ENCODE measurements around the gene KRT31. TPM values are rescaled to one million over a fixed set of nuclear protein-coding genes. Genes with fewer than 3 reads are reported as not detected.

KRT31 gene
- polyA plus RNA-seq, 1 of the 3 experiments (the other 2 are of a cell fraction), result 0.03 TPM

DNA sequence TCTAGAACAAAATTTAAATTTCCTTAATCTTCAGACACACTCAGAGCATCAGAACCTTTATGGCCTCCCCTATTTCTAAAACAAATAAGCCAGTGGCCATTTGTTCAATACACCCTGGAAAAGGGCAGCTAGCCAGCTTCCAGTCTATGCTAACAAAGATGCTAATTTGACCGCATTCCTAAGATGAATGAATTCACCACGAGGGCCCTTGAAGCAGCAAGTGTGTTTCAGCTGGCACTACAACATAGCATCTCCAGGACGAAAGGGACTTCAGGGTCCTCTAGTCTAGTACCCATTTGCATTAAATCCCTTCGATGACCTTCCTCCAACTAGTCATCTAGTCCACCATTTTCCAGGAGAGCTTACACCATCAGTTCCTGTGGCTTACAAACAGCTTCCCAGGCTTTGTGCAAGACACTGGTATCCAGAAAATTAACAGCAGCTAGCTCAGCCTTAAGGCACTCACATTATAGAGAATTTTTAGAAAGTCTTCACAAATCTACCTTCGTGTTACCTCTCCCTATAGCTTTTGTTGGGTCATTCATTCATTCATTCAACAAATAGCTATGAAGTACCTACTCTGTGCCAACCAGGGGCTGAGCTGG, 16.0 kb upstream of the KRT31 start:
- H3K9me3 ChIP-seq, result no peaks in the 10 kb centered on the region
- H3K4me1 ChIP-seq (ENCODE audit: control insufficient read depth in 1 of 2, insufficient read depth in 2 of 2, low read depth in 1 of 2, low read length in 1 of 2), result peaks cover 0 to 25% of the 10 kb centered on the region in 2 experiments; a peak in 2 of 4 replicates
- no peak overlapping the region for H2AFZ ChIP-seq (ENCODE audit: low read depth)
- ChIA-PET CTCF (no interaction called here), POLR2A (no interaction called here)
- no peaks in the 10 kb centered on the region for H3K36me3 ChIP-seq (replicated peaks in 1 of 2; ENCODE audit: control insufficient read depth in 1 of 2, insufficient read depth in 2 of 2, low read length in 1 of 2)
- TF ChIP-seq, protein P1, sequence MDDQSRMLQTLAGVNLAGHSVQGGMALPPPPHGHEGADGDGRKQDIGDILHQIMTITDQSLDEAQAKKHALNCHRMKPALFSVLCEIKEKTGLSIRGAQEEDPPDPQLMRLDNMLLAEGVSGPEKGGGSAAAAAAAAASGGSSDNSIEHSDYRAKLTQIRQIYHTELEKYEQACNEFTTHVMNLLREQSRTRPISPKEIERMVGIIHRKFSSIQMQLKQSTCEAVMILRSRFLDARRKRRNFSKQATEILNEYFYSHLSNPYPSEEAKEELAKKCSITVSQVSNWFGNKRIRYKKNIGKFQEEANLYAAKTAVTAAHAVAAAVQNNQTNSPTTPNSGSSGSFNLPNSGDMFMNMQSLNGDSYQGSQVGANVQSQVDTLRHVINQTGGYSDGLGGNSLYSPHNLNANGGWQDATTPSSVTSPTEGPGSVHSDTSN (IDR thresholded peaks at IDR 0.05), result no peak
- TF ChIP-seq CHD2 (IDR thresholded peaks at IDR 0.05; ENCODE audit: low read length, partially characterized antibody) (no peak), FOSL2 (IDR thresholded peaks at IDR 0.05; ENCODE audit: borderline replicate concordance, low read depth) (no peak), FOXJ3 (CRISPR knock-in tag; IDR thresholded peaks at IDR 0.05) (no peak), SIN3A (IDR thresholded peaks at IDR 0.05; ENCODE audit: borderline replicate concordance, low read depth, low read length) (no peak), TEAD4 (IDR thresholded peaks at IDR 0.05; ENCODE audit: borderline replicate concordance, insufficient read depth) (no peak), RXRA (IDR thresholded peaks at IDR 0.05; ENCODE audit: borderline replicate concordance, low read depth) (no peak), TAF1 (IDR thresholded peaks at IDR 0.05; ENCODE audit: borderline replicate concordance, low read depth, low read length) (no peak), TCF12 (IDR thresholded peaks at IDR 0.05) (no peak), NRF1 (IDR thresholded peaks at IDR 0.05; ENCODE audit: low read depth, low read length) (no peak), ELF1 (IDR thresholded peaks at IDR 0.05) (no peak), MXI1 (IDR thresholded peaks at IDR 0.05; ENCODE audit: low read depth, low read length) (no peak)
- TF ChIP-seq, protein P2, sequence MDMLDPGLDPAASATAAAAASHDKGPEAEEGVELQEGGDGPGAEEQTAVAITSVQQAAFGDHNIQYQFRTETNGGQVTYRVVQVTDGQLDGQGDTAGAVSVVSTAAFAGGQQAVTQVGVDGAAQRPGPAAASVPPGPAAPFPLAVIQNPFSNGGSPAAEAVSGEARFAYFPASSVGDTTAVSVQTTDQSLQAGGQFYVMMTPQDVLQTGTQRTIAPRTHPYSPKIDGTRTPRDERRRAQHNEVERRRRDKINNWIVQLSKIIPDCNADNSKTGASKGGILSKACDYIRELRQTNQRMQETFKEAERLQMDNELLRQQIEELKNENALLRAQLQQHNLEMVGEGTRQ (IDR thresholded peaks at IDR 0.05; ENCODE audit: borderline replicate concordance, low read depth, low read length), result no peak
- TF ChIP-seq, protein P3, sequence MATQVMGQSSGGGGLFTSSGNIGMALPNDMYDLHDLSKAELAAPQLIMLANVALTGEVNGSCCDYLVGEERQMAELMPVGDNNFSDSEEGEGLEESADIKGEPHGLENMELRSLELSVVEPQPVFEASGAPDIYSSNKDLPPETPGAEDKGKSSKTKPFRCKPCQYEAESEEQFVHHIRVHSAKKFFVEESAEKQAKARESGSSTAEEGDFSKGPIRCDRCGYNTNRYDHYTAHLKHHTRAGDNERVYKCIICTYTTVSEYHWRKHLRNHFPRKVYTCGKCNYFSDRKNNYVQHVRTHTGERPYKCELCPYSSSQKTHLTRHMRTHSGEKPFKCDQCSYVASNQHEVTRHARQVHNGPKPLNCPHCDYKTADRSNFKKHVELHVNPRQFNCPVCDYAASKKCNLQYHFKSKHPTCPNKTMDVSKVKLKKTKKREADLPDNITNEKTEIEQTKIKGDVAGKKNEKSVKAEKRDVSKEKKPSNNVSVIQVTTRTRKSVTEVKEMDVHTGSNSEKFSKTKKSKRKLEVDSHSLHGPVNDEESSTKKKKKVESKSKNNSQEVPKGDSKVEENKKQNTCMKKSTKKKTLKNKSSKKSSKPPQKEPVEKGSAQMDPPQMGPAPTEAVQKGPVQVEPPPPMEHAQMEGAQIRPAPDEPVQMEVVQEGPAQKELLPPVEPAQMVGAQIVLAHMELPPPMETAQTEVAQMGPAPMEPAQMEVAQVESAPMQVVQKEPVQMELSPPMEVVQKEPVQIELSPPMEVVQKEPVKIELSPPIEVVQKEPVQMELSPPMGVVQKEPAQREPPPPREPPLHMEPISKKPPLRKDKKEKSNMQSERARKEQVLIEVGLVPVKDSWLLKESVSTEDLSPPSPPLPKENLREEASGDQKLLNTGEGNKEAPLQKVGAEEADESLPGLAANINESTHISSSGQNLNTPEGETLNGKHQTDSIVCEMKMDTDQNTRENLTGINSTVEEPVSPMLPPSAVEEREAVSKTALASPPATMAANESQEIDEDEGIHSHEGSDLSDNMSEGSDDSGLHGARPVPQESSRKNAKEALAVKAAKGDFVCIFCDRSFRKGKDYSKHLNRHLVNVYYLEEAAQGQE (IDR thresholded peaks at IDR 0.05; ENCODE audit: low read depth, low read length), result no peak
- TF ChIP-seq, protein P4, sequence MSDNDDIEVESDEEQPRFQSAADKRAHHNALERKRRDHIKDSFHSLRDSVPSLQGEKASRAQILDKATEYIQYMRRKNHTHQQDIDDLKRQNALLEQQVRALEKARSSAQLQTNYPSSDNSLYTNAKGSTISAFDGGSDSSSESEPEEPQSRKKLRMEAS (IDR thresholded peaks at IDR 0.05; ENCODE audit: low read depth), result no peak
- TF ChIP-seq, protein P5, sequence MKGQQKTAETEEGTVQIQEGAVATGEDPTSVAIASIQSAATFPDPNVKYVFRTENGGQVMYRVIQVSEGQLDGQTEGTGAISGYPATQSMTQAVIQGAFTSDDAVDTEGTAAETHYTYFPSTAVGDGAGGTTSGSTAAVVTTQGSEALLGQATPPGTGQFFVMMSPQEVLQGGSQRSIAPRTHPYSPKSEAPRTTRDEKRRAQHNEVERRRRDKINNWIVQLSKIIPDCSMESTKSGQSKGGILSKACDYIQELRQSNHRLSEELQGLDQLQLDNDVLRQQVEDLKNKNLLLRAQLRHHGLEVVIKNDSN (IDR thresholded peaks at IDR 0.05; ENCODE audit: borderline replicate concordance, low read depth), result no peak
- no peaks in the 10 kb centered on the region for H3F3A ChIP-seq (replicated peaks; ENCODE audit: insufficient read depth)
- no peak overlapping the region for H3K4me2 ChIP-seq
- no peaks in the 10 kb centered on the region for H3K27me3 ChIP-seq (ENCODE audit: insufficient read depth)
- no peak overlapping the region for H3K4me3 ChIP-seq (ENCODE audit: low read depth in 2 of 2, low read length in 1 of 2)
- 51% methylated on average over 5 of the region's 5 CpGs for WGBS (ENCODE audit: low lambda C conversion rate)
- H4K20me1 ChIP-seq (ENCODE audit: insufficient read depth), result no peaks in the 10 kb centered on the region
- no peak overlapping the region for H3K9ac ChIP-seq
- no peaks in the 10 kb centered on the region for H3K9me2 ChIP-seq
- DNase-seq, result no peak
- no peaks in the 10 kb centered on the region for H3K79me2 ChIP-seq (ENCODE audit: insufficient read depth)
- no peak overlapping the region for H3K27ac ChIP-seq (ENCODE audit: low read depth in 2 of 2, low read length in 1 of 2)
